Measurements from ENCODE around the gene RELT.

DNA sequence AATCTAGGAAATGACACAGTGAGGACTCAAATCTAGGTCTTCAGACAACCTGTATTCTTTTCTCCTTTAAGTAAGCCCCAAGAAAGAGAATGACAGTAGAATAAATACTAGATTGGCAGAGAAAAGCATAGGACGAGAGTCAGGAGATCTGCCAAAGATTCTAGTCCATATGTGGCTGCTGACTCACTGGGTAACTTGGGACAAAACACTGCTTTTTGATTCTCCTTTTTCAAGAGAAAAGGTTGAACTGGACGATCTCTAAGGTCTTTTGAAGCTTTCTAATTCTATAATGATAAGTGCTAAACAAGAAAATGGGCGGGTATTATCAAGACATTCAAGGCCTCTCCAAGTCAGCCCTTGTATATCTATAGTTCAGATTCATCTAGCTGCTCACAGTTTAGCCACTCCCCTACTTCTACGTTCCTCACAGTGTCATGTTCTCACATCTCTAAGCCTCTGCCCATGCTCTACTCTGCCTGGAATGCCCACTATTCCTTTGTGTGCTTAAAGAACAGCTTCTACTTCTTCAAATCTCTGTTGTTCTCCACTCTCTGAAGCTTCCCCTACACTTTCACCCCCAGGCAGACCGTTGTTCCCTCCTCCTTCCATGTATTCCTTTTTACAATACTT, 53.0 kb downstream of the RELT start:
- TF ChIP-seq POLR2A (IDR thresholded peaks at IDR 0.05; ENCODE audit: low read depth, low read length) (no peak), TAF1 (IDR thresholded peaks at IDR 0.05; ENCODE audit: borderline replicate concordance, low read depth, low read length) (no peak)
